Measurements from ENCODE around the gene CDH12. TPM values are rescaled to one million over a fixed set of nuclear protein-coding genes. Genes with fewer than 3 reads are reported as not detected.

The CDH12 gene
- total RNA-seq, 4 donors from 2014 or later: not detected

DNA sequence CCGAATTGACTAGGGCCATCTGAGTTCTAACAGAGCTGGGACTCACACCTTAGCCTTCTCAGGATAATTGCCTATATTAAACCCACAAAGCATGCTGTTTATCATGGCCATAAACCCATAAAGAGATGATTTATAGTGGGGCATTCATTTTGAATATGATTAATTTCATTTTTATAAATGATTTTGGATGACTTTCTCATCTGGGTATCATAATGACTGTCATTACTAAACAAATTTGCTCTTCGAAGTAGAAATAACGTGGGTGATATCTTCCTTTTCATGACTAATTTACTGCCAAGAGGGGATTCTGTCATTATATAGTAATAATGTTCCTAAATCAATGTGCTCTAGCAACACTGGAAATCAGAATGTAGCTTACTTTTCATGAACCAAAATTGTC, 498.2 kb downstream of the CDH12 start:
- Histone ChIP-seq H3K27ac (no peak overlapping the region), H3K36me3 (no peaks in the 10 kb centered on the region), H3K9me3 (no peaks in the 10 kb centered on the region), H3K4me3 (replicated peaks in 1 of 3) (no peak overlapping the region), H3K4me1 (no peaks in the 10 kb centered on the region), H3K27me3 (no peaks in the 10 kb centered on the region)
- no peak for DNase-seq
- TF ChIP-seq POLR2A (IDR thresholded peaks at IDR 0.05) (no peak), CTCF (IDR thresholded peaks at IDR 0.05) (no peak)
- intact Hi-C loops (cut with DNase I): no loop called here
- 72 to 77% methylated on average over 3 of the region's 3 CpGs for WGBS, 2 donors

- TF ChIP-seq CTCF (IDR thresholded peaks at IDR 0.05) (no peak), POLR2A (IDR thresholded peaks at IDR 0.05) (no peak)
- Histone ChIP-seq H3K9me3 (no peaks in the 10 kb centered on the region), H3K36me3 (no peaks in the 10 kb centered on the region), H3K27ac (no peak overlapping the region), H3K27me3 (no peaks in the 10 kb centered on the region), H3K4me3 (replicated peaks in 1 of 3) (no peak overlapping the region), H3K4me1 (no peaks in the 10 kb centered on the region)
- 79 to 81% methylated on average over 4 of the region's 4 CpGs for WGBS, 2 donors
- DNase-seq: no peak
- intact Hi-C loops (cut with DNase I): no loop called here
Measured at GRCh38 chr5:22352493-22352892, 500.7 kb downstream of the CDH12 start.

DNA sequence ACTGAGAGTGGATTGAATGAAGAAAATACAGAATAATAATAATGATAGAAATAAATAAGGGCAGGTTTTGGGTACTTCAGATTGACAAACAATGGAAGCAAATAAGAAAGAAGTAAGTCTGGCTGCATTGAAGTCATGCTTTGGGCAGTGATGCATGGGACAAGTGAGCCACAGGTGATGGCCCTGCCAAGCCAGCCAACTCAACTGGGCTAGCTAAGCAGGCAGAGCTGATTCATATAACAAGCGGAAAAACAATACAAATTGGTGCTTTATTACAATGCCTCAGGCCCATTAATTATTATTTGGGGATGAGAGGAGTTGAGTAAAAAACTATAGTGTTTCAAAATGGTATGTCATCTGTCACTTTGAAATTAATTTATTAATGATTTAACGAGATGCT, 502.0 kb downstream of the CDH12 start:
- Histone ChIP-seq H3K9me3 (no peaks in the 10 kb centered on the region), H3K27me3 (no peaks in the 10 kb centered on the region), H3K4me1 (no peaks in the 10 kb centered on the region), H3K36me3 (no peaks in the 10 kb centered on the region), H3K27ac (no peak overlapping the region), H3K4me3 (replicated peaks in 1 of 3) (no peak overlapping the region)
- TF ChIP-seq POLR2A (IDR thresholded peaks at IDR 0.05): no peak
- TF ChIP-seq CTCF (IDR thresholded peaks at IDR 0.05): no peak
- intact Hi-C loops (cut with DNase I): no loop called here
- no peak for DNase-seq
- WGBS, 2 donors: 59 to 83% methylated on average over 2 of the region's 2 CpGs

- no peak for TF ChIP-seq POLR2A (IDR thresholded peaks at IDR 0.05)
- TF ChIP-seq CTCF (IDR thresholded peaks at IDR 0.05): no peak
- Histone ChIP-seq H3K36me3 (no peaks in the 10 kb centered on the region), H3K9me3 (no peaks in the 10 kb centered on the region), H3K27ac (no peak overlapping the region), H3K4me3 (replicated peaks in 1 of 3) (no peak overlapping the region), H3K27me3 (no peaks in the 10 kb centered on the region), H3K4me1 (no peaks in the 10 kb centered on the region)
- intact Hi-C loops (cut with DNase I): no loop called here
- WGBS, 2 donors: 44 to 49% methylated on average over 6 of the region's 6 CpGs
- DNase-seq: no peak
Measured at GRCh38 chr5:22348027-22348426, 505.1 kb downstream of the CDH12 start.

- Histone ChIP-seq H3K36me3 (no peaks in the 10 kb centered on the region), H3K4me3 (replicated peaks in 1 of 3) (no peak overlapping the region), H3K27ac (no peak overlapping the region), H3K4me1 (no peaks in the 10 kb centered on the region), H3K9me3 (no peaks in the 10 kb centered on the region), H3K27me3 (no peaks in the 10 kb centered on the region)
- 61 to 72% methylated on average over 2 of the region's 2 CpGs for WGBS, 2 donors
- intact Hi-C loops (cut with DNase I): no loop called here
- TF ChIP-seq POLR2A (IDR thresholded peaks at IDR 0.05) (no peak), CTCF (IDR thresholded peaks at IDR 0.05) (no peak)
- no peak for DNase-seq
Measured at GRCh38 chr5:22344000-22344399, 509.1 kb downstream of the CDH12 start.

All from thyroid gland (tissue), 4 donors.